Activated CD4-positive, alpha-beta T cell treated with anti-CD3 and anti-CD28 coated beads for 24 hours (primary cell): Measurements from ENCODE around the gene PLET1.
"Not testable (repeated sequence)": the region's sequence is repeated elsewhere in the genome, so short reads cannot be mapped to it uniquely, and the experiment has no call there.

ENCODE experiments used
- DNase-seq, 2 donors: peaks; one replicate each; pipeline ENCODE4 v3.0.0-alpha.2; 2020; ENCODE audit warnings: low read depth in 2 of 2

Gene PLET1

DNA sequence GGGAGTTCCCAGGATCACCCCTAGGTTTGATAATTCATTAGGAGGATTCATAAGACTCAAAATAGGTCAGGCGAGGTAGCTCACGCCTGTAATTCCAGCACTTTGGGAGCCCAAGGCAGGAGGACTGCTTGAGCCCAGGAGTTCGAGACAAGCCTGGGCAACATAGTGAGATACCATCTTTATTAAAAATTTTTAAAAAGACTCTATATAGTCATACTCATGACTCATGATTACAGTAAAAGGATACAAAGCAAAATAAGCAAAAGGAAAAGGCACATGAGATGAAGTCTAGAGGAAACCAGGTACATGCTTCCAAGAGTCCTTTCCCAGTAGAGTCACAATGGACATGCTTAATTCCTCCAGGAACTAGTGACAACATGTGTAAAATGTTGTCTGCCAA lies 48.4 kb downstream of the PLET1 start:
- DNase-seq: no peak

DNA sequence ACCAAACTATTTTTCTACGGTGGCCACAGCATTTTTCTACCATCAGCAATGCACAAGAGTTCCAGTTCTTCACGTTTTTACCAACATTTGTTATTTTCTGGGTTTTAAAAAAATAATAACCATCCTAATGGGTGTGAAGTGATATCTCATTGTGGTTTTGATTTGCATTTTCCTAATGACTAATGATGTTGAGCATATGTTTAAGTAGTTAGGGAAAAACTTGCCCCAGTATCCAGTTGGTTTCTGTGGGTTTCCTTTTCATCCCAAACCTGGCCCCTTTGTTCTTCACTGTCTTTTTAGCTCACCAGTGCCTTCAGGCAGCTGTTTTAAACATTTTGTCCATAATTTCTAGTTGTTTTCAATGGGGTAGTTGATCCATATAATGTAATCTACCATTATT lies 49.1 kb downstream of the PLET1 start:
- peak; percentile 3 to 4 for DNase-seq

DNA sequence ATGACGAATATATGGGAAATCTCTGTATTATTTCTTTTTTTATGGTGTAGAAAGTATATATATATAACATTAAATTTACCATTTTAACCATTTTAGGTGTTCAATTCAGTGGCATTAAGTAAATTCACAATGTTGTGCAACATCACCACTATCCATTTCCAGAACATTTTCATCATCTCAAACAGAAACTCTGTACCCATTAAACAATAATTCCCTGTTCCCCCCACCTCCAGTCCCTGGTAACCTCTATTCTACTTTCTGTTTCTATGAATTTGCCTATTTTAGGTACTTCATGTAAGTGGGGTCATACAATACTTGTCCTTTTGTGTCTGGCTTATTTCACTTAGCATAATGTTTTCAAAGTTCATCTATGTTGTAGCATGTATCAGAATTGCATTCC lies 49.8 kb downstream of the PLET1 start:
- no peak for DNase-seq

DNA sequence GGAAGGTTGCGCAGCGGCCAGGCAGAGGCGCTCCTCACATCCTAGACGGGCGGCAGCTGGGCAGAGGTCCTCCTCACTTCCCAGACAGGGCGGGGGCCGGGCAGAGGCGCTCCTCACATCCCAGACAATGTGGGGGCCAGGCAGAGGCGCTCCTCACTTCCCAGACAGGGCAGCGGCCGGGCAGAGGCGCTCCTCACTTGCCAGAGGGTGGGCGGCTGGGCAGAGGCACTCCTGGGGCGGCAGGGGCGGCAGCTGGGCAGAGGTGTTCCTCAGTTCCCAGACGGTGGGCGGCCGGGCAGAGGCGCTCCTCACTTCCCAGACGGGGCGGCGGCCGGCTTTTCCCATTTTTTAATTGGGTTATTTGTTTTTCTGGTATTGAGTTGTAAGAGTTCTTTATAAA lies 54.6 kb downstream of the PLET1 start:
- DNase-seq: no peak

DNA sequence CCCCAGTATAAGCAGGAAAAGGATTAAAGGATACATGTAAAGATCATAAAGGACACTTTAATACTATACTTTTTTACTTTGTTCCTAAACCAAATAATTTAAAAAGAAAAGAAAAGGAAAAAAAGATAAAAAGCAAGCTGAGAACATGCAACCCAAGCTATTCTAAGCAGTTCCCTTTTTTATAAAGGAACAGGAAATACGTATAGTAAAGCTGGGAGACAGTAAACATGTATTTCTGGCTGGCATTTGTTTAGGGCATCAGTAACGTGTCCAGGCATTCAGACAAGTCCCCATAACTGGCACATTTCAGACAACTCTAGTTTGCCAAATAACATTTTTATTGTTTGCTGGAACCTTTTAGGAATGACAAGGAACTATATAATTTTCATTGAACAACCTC lies 60.4 kb downstream of the PLET1 start:
- no peak for DNase-seq

DNA sequence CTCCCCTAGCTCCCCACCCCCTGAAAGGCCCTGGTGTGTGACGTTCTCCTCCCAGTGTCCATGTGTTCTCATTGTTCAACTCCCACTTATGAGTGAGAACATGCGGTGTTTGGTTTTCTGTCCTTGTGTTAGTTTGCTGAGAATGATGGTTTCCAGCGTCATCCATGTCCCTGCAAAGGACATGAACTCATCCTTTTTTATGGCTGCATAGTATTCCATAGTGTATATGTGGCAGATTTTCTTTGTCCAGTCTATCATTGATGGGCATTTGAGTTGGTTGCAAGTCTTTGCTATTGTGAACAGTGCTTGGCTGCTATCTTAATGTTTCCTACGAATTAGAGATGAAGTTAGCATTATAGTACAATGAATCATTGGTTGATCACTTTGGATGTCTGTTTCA lies 61.6 kb downstream of the PLET1 start:
- DNase-seq: not testable (repeated sequence)
